HL-60 (cell line): ENCODE measurements around the gene DNAJA4.

Source experiments
- DNase-seq, 2 experiments: peaks; one replicate each; pipeline ENCODE4 v3.0.0-alpha.2; 2010 to 2020; ENCODE audit warnings: low read depth in 1 of 2, low spot score in 1 of 2
- H3K27ac ChIP-seq: fragments of 250-450 bp; sonication (Bioruptor Pico); replicated peaks from 2 replicates; pipeline ENCODE4 v1.5.1; 2020; ENCODE audit warnings: mild to moderate bottlenecking, moderate library complexity
- H3K27me3 ChIP-seq: fragments of 250-450 bp; sonication (Bioruptor Pico); 2 replicates; pipeline ENCODE4 v1.5.1; 2021; ENCODE audit warnings: mild to moderate bottlenecking, moderate library complexity; ENCODE audit not compliant: insufficient read depth, poor library complexity, severe bottlenecking
- H3K4me3 ChIP-seq: replicated peaks from 2 replicates; pipeline ENCODE4 v1.5.1; 2011; ENCODE audit warnings: mild to moderate bottlenecking, control low read depth, low read length; ENCODE audit not compliant: insufficient read depth
- GABPA ChIP-seq: IDR thresholded peaks from 2 replicates; pipeline ENCODE4 v1.6.1; 2012; ENCODE audit warnings: low read depth
- POLR2AphosphoS5 ChIP-seq: IDR thresholded peaks from 2 replicates; pipeline ENCODE4 v1.6.1; 2012; ENCODE audit warnings: low read depth
- SPI1 ChIP-seq: IDR thresholded peaks from 2 replicates; pipeline ENCODE4 v1.6.1; 2012; ENCODE audit warnings: low read depth, mild to moderate bottlenecking, borderline replicate concordance
- TF ChIP-seq, protein P1 (sequence below): IDR thresholded peaks from one replicate; pipeline ENCODE4 v1.5.1; 2011; ENCODE audit warnings: low read length, control low read depth, inconsistent platforms; ENCODE audit not compliant: insufficient read depth
- TF ChIP-seq, protein P2 (sequence below): IDR thresholded peaks from 2 replicates; pipeline ENCODE4 v1.6.1; 2012; ENCODE audit warnings: low read depth; ENCODE audit not compliant: insufficient replicate concordance

DNAJA4 gene

GRCh38 chr15:78316283-78317083 is 52.1 kb downstream of the DNAJA4 start:
- TF ChIP-seq, protein P1, sequence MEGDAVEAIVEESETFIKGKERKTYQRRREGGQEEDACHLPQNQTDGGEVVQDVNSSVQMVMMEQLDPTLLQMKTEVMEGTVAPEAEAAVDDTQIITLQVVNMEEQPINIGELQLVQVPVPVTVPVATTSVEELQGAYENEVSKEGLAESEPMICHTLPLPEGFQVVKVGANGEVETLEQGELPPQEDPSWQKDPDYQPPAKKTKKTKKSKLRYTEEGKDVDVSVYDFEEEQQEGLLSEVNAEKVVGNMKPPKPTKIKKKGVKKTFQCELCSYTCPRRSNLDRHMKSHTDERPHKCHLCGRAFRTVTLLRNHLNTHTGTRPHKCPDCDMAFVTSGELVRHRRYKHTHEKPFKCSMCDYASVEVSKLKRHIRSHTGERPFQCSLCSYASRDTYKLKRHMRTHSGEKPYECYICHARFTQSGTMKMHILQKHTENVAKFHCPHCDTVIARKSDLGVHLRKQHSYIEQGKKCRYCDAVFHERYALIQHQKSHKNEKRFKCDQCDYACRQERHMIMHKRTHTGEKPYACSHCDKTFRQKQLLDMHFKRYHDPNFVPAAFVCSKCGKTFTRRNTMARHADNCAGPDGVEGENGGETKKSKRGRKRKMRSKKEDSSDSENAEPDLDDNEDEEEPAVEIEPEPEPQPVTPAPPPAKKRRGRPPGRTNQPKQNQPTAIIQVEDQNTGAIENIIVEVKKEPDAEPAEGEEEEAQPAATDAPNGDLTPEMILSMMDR: no peak
- TF ChIP-seq POLR2AphosphoS5 (no peak), SPI1 (no peak), GABPA (no peak)
- TF ChIP-seq, protein P2, sequence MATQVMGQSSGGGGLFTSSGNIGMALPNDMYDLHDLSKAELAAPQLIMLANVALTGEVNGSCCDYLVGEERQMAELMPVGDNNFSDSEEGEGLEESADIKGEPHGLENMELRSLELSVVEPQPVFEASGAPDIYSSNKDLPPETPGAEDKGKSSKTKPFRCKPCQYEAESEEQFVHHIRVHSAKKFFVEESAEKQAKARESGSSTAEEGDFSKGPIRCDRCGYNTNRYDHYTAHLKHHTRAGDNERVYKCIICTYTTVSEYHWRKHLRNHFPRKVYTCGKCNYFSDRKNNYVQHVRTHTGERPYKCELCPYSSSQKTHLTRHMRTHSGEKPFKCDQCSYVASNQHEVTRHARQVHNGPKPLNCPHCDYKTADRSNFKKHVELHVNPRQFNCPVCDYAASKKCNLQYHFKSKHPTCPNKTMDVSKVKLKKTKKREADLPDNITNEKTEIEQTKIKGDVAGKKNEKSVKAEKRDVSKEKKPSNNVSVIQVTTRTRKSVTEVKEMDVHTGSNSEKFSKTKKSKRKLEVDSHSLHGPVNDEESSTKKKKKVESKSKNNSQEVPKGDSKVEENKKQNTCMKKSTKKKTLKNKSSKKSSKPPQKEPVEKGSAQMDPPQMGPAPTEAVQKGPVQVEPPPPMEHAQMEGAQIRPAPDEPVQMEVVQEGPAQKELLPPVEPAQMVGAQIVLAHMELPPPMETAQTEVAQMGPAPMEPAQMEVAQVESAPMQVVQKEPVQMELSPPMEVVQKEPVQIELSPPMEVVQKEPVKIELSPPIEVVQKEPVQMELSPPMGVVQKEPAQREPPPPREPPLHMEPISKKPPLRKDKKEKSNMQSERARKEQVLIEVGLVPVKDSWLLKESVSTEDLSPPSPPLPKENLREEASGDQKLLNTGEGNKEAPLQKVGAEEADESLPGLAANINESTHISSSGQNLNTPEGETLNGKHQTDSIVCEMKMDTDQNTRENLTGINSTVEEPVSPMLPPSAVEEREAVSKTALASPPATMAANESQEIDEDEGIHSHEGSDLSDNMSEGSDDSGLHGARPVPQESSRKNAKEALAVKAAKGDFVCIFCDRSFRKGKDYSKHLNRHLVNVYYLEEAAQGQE: no peak
- no peaks in the 10 kb centered on the region for H3K27me3 ChIP-seq
- H3K4me3 ChIP-seq: no peak overlapping the region
- no peak overlapping the region for H3K27ac ChIP-seq
- DNase-seq: no peak

DNA sequence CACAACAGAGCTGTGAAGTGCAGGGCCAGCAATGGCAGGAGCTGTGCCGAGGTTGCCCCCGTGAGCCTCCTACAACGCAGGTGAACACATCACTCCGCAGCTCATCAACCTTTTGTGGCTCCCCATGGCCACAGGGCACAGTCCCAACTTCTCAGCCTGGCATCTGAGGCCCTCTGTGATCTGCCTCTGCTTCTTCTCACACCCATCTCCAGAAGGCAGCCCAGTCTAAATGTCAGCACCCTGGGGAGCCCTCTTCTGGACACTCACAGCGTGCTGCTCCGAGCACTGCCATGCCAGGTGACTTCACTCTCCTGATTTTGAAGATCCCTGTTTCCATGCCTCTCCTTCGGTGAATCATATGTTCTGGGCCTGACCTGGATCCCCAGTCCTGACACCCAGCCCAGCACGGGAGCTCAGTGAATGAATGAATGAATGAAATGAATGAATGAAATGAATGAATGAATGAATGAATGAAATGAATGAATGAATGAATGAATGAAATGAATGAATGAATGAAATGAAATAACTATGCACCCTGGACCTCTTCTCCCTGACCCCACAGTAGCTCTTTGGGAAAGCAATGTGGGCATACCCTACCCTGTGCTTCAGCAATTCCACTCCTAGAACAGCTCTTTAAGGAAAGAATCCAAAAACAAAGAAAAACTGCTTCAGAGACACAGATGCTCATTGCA is 52.9 kb downstream of the DNAJA4 start:
- Histone ChIP-seq H3K27me3 (no peaks in the 10 kb centered on the region), H3K4me3 (no peak overlapping the region), H3K27ac (no peak overlapping the region)
- peak in 1 of 2 experiments; percentile 25 for DNase-seq
- no peak for TF ChIP-seq GABPA
- TF ChIP-seq, protein P2: no peak
- TF ChIP-seq, protein P1: peak; percentile 3
- no peak for TF ChIP-seq POLR2AphosphoS5
- no peak for TF ChIP-seq SPI1

DNA sequence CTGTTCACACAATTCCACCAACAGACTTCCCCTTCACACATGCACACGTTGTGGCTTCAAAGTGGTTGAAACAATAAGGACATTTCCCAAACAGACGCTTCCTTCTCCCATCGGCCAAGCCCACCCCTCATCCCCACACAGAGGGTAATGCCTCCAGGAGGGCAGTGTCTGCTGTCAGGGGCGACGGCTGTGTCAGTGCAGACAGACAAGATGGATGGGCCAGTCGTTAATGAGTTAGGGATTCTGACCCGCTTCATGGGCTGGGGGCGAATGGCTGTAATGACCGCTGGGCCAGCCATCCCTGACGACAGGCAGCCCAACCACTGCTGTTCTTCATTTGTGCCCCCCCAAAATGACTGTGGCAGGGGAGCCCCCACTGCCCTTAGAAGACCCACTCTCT is 55.2 kb downstream of the DNAJA4 start:
- DNase-seq: no peak
- Histone ChIP-seq H3K4me3 (no peak overlapping the region), H3K27me3 (no peaks in the 10 kb centered on the region), H3K27ac (no peak overlapping the region)
- TF ChIP-seq SPI1: no peak
- TF ChIP-seq, protein P1: no peak
- no peak for TF ChIP-seq POLR2AphosphoS5
- no peak for TF ChIP-seq GABPA
- TF ChIP-seq, protein P2: no peak
